ENCODE results near the gene HDLBP.
"Not testable (repeated sequence)": the region's sequence is repeated elsewhere in the genome, so short reads cannot be mapped to it uniquely, and the experiment has no call there.

The HDLBP gene

DNA sequence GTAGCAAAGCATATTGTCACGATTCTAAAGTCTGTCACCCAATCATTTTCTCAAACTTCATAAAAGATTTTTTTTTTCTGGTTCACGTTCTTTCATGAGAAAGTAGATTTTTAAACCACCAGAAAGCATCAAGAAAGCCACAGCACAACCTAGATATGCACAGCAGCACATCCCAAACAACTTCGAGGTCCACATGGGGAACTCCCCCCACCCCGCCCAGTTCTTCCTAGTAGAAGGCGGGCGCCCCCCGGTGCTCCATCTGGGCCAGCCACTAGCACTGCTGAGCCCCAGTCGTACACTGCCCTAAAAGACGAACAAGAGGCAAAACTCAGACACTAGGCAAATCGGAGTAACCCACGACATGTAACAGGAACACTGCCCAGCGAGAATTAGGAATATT lies 15.5 kb downstream of the HDLBP start:
- Histone ChIP-seq H3K79me1 (ENCODE audit: low read length) (peaks cover 26% of the 10 kb centered on the region), H3K23ac (ENCODE audit: low read length) (no peak overlapping the region), H3K79me2 (ENCODE audit: control insufficient read depth, insufficient read depth, low read length) (peaks cover 81% of the 10 kb centered on the region), H3K56ac (ENCODE audit: low read length) (peak overlapping the region; percentile 15), H4K5ac (ENCODE audit: low read length) (no peak overlapping the region), H3K4me1 (ENCODE audit: control insufficient read depth, low read depth, low read length) (no peaks in the 10 kb centered on the region), H2AK5ac (ENCODE audit: low read length) (no peak overlapping the region), H3K9ac (ENCODE audit: low read length) (no peak overlapping the region), H2BK15ac (replicated peaks; ENCODE audit: low read depth) (no peak overlapping the region), H3K4ac (ENCODE audit: low read depth, low read length) (no peak overlapping the region), H2BK120ac (ENCODE audit: low read depth, low read length) (no peak overlapping the region), H4K8ac (ENCODE audit: low read depth, low read length) (no peak overlapping the region), H3K18ac (ENCODE audit: low read length) (no peak overlapping the region), H2BK5ac (ENCODE audit: low read length) (no peak overlapping the region), H3K36me3 (ENCODE audit: control insufficient read depth, insufficient read depth, low read length) (no peaks in the 10 kb centered on the region), H3K27me3 (ENCODE audit: insufficient read depth, low read length, poor library complexity) (no peaks in the 10 kb centered on the region), H3K4me3 (ENCODE audit: low read length) (no peak overlapping the region), H3K27ac (ENCODE audit: low read depth, low read length) (no peak overlapping the region), H3K4me2 (ENCODE audit: low read length) (no peak overlapping the region)
- DNase-seq = no peak
- no CpG with 5 or more reads among the region's 12 CpGs for WGBS (ENCODE audit: extremely low coverage, insufficient coverage, low lambda C conversion rate)

GRCh38 chr2:241298673-241299072 lies 16.8 kb downstream of the HDLBP start:
- Histone ChIP-seq H3K79me1 (ENCODE audit: low read length) (peaks cover 27% of the 10 kb centered on the region), H3K9ac (ENCODE audit: low read length) (no peak overlapping the region), H4K8ac (ENCODE audit: low read depth, low read length) (no peak overlapping the region), H2BK120ac (ENCODE audit: low read depth, low read length) (no peak overlapping the region), H3K4me3 (ENCODE audit: low read length) (no peak overlapping the region), H2BK15ac (replicated peaks; ENCODE audit: low read depth) (no peak overlapping the region), H3K18ac (ENCODE audit: low read length) (no peak overlapping the region), H4K5ac (ENCODE audit: low read length) (no peak overlapping the region), H3K79me2 (ENCODE audit: control insufficient read depth, insufficient read depth, low read length) (peaks cover 74% of the 10 kb centered on the region), H3K27ac (ENCODE audit: low read depth, low read length) (no peak overlapping the region), H3K4me1 (ENCODE audit: control insufficient read depth, low read depth, low read length) (no peaks in the 10 kb centered on the region), H3K27me3 (ENCODE audit: insufficient read depth, low read length, poor library complexity) (no peaks in the 10 kb centered on the region), H3K4me2 (ENCODE audit: low read length) (no peak overlapping the region), H3K4ac (ENCODE audit: low read depth, low read length) (no peak overlapping the region), H3K36me3 (ENCODE audit: control insufficient read depth, insufficient read depth, low read length) (no peaks in the 10 kb centered on the region), H3K56ac (ENCODE audit: low read length) (no peak overlapping the region), H2BK5ac (ENCODE audit: low read length) (no peak overlapping the region), H2AK5ac (ENCODE audit: low read length) (no peak overlapping the region), H3K23ac (ENCODE audit: low read length) (no peak overlapping the region)
- no CpG with 5 or more reads among the region's 5 CpGs for WGBS (ENCODE audit: extremely low coverage, insufficient coverage, low lambda C conversion rate)
- DNase-seq = no peak

DNA sequence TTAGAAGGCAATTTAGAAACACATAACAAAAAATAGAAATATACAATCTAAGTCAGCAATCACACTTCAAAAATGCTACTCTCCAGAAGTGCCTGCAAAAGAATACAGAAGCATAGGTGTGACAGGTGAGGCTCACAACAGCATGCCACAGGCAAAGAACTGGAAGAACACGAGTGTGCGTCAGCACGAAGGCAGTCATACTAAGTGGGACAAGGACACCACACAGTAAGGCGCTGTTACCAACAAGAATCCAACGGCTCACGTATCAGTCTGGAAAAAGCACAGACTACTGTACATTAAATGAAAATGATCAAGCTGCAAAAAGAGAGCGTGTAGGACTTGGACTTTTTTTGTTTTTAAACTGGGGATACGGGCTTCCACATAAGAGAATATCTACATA lies 18.7 kb downstream of the HDLBP start:
- Histone ChIP-seq H3K36me3 (ENCODE audit: control insufficient read depth, insufficient read depth, low read length) (no peaks in the 10 kb centered on the region), H3K4me2 (ENCODE audit: low read length) (no peak overlapping the region), H3K4me3 (ENCODE audit: low read length) (no peak overlapping the region), H3K27ac (ENCODE audit: low read depth, low read length) (no peak overlapping the region), H3K79me1 (ENCODE audit: low read length) (peaks cover 25% of the 10 kb centered on the region), H3K79me2 (ENCODE audit: control insufficient read depth, insufficient read depth, low read length) (peaks cover 68% of the 10 kb centered on the region), H3K9ac (ENCODE audit: low read length) (no peak overlapping the region), H2BK5ac (ENCODE audit: low read length) (no peak overlapping the region), H3K56ac (ENCODE audit: low read length) (no peak overlapping the region), H3K23ac (ENCODE audit: low read length) (no peak overlapping the region), H3K27me3 (ENCODE audit: insufficient read depth, low read length, poor library complexity) (no peaks in the 10 kb centered on the region), H3K18ac (ENCODE audit: low read length) (no peak overlapping the region), H3K4ac (ENCODE audit: low read depth, low read length) (no peak overlapping the region), H4K8ac (ENCODE audit: low read depth, low read length) (no peak overlapping the region), H4K5ac (ENCODE audit: low read length) (no peak overlapping the region), H2BK120ac (ENCODE audit: low read depth, low read length) (no peak overlapping the region), H3K4me1 (ENCODE audit: control insufficient read depth, low read depth, low read length) (no peaks in the 10 kb centered on the region), H2BK15ac (replicated peaks; ENCODE audit: low read depth) (no peak overlapping the region), H2AK5ac (ENCODE audit: low read length) (no peak overlapping the region)
- WGBS (ENCODE audit: extremely low coverage, insufficient coverage, low lambda C conversion rate) = no CpG with 5 or more reads among the region's 8 CpGs
- no peak for DNase-seq

- Histone ChIP-seq H2BK120ac (ENCODE audit: low read depth, low read length) (no peak overlapping the region), H3K27ac (ENCODE audit: low read depth, low read length) (no peak overlapping the region), H3K36me3 (ENCODE audit: control insufficient read depth, insufficient read depth, low read length) (no peaks in the 10 kb centered on the region), H3K4me1 (ENCODE audit: control insufficient read depth, low read depth, low read length) (no peaks in the 10 kb centered on the region), H3K79me1 (ENCODE audit: low read length) (peaks cover 28% of the 10 kb centered on the region), H3K23ac (ENCODE audit: low read length) (no peak overlapping the region), H2BK15ac (replicated peaks; ENCODE audit: low read depth) (no peak overlapping the region), H4K8ac (ENCODE audit: low read depth, low read length) (no peak overlapping the region), H4K5ac (ENCODE audit: low read length) (no peak overlapping the region), H3K56ac (ENCODE audit: low read length) (no peak overlapping the region), H3K4me3 (ENCODE audit: low read length) (no peak overlapping the region), H3K9ac (ENCODE audit: low read length) (no peak overlapping the region), H3K4ac (ENCODE audit: low read depth, low read length) (no peak overlapping the region), H2AK5ac (ENCODE audit: low read length) (no peak overlapping the region), H3K18ac (ENCODE audit: low read length) (no peak overlapping the region), H3K79me2 (ENCODE audit: control insufficient read depth, insufficient read depth, low read length) (peaks cover 72% of the 10 kb centered on the region), H3K27me3 (ENCODE audit: insufficient read depth, low read length, poor library complexity) (no peaks in the 10 kb centered on the region), H3K4me2 (ENCODE audit: low read length) (no peak overlapping the region), H2BK5ac (ENCODE audit: low read length) (no peak overlapping the region)
- WGBS (ENCODE audit: extremely low coverage, insufficient coverage, low lambda C conversion rate) = no CpG with 5 or more reads among the region's 7 CpGs
- no peak for DNase-seq
These were observed 20.0 kb downstream of the HDLBP start for GRCh38 chr2:241295326-241296095.

GRCh38 chr2:241293378-241293797 lies 22.1 kb downstream of the HDLBP start:
- not testable (repeated sequence) for H4K8ac ChIP-seq (ENCODE audit: low read depth, low read length); H2BK15ac ChIP-seq (replicated peaks; ENCODE audit: low read depth); H3K56ac ChIP-seq (ENCODE audit: low read length); H3K27ac ChIP-seq (ENCODE audit: low read depth, low read length); H3K9ac ChIP-seq (ENCODE audit: low read length); H3K4ac ChIP-seq (ENCODE audit: low read depth, low read length); H2BK5ac ChIP-seq (ENCODE audit: low read length); DNase-seq; H3K18ac ChIP-seq (ENCODE audit: low read length); H3K23ac ChIP-seq (ENCODE audit: low read length); H3K36me3 ChIP-seq (ENCODE audit: control insufficient read depth, insufficient read depth, low read length); H3K4me1 ChIP-seq (ENCODE audit: control insufficient read depth, low read depth, low read length); H2BK120ac ChIP-seq (ENCODE audit: low read depth, low read length); H3K4me2 ChIP-seq (ENCODE audit: low read length); H3K4me3 ChIP-seq (ENCODE audit: low read length); H2AK5ac ChIP-seq (ENCODE audit: low read length); H4K5ac ChIP-seq (ENCODE audit: low read length); H3K27me3 ChIP-seq (ENCODE audit: insufficient read depth, low read length, poor library complexity)
- peaks cover 70% of the 10 kb centered on the region for H3K79me2 ChIP-seq (ENCODE audit: control insufficient read depth, insufficient read depth, low read length)
- H3K79me1 ChIP-seq (ENCODE audit: low read length) = peaks cover 33% of the 10 kb centered on the region
- no CpG with 5 or more reads among the region's 7 CpGs for WGBS (ENCODE audit: extremely low coverage, insufficient coverage, low lambda C conversion rate)

GRCh38 chr2:241291977-241292376 lies 23.5 kb downstream of the HDLBP start:
- no peak overlapping the region for H4K5ac ChIP-seq (ENCODE audit: low read length)
- no peak overlapping the region for H3K4ac ChIP-seq (ENCODE audit: low read depth, low read length)
- no peak overlapping the region for H2BK5ac ChIP-seq (ENCODE audit: low read length)
- no peaks in the 10 kb centered on the region for H3K36me3 ChIP-seq (ENCODE audit: control insufficient read depth, insufficient read depth, low read length)
- no peak overlapping the region for H4K8ac ChIP-seq (ENCODE audit: low read depth, low read length)
- peaks cover 31% of the 10 kb centered on the region for H3K79me1 ChIP-seq (ENCODE audit: low read length)
- no peak overlapping the region for H3K9ac ChIP-seq (ENCODE audit: low read length)
- no peaks in the 10 kb centered on the region for H3K4me1 ChIP-seq (ENCODE audit: control insufficient read depth, low read depth, low read length)
- no peak overlapping the region for H3K4me3 ChIP-seq (ENCODE audit: low read length)
- no peak for DNase-seq
- no peak overlapping the region for H2BK15ac ChIP-seq (replicated peaks; ENCODE audit: low read depth)
- no peak overlapping the region for H2AK5ac ChIP-seq (ENCODE audit: low read length)
- no peak overlapping the region for H3K56ac ChIP-seq (ENCODE audit: low read length)
- H3K79me2 ChIP-seq (ENCODE audit: control insufficient read depth, insufficient read depth, low read length) = peaks cover 72% of the 10 kb centered on the region
- no peaks in the 10 kb centered on the region for H3K27me3 ChIP-seq (ENCODE audit: insufficient read depth, low read length, poor library complexity)
- WGBS (ENCODE audit: extremely low coverage, insufficient coverage, low lambda C conversion rate) = no CpG with 5 or more reads among the region's 6 CpGs
- H3K18ac ChIP-seq (ENCODE audit: low read length) = no peak overlapping the region
- H3K27ac ChIP-seq (ENCODE audit: low read depth, low read length) = no peak overlapping the region
- no peak overlapping the region for H2BK120ac ChIP-seq (ENCODE audit: low read depth, low read length)
- no peak overlapping the region for H3K23ac ChIP-seq (ENCODE audit: low read length)
- H3K4me2 ChIP-seq (ENCODE audit: low read length) = no peak overlapping the region

Measured in mesendoderm (in vitro differentiated cells).